ENCODE results near the gene MRGPRG. TPM values are rescaled to one million over a fixed set of nuclear protein-coding genes. Genes with fewer than 3 reads are reported as not detected.

The MRGPRG gene
- total and polyA plus RNA-seq, 2 of the 4 experiments (the other 2 are of a cell fraction), result not detected

DNA sequence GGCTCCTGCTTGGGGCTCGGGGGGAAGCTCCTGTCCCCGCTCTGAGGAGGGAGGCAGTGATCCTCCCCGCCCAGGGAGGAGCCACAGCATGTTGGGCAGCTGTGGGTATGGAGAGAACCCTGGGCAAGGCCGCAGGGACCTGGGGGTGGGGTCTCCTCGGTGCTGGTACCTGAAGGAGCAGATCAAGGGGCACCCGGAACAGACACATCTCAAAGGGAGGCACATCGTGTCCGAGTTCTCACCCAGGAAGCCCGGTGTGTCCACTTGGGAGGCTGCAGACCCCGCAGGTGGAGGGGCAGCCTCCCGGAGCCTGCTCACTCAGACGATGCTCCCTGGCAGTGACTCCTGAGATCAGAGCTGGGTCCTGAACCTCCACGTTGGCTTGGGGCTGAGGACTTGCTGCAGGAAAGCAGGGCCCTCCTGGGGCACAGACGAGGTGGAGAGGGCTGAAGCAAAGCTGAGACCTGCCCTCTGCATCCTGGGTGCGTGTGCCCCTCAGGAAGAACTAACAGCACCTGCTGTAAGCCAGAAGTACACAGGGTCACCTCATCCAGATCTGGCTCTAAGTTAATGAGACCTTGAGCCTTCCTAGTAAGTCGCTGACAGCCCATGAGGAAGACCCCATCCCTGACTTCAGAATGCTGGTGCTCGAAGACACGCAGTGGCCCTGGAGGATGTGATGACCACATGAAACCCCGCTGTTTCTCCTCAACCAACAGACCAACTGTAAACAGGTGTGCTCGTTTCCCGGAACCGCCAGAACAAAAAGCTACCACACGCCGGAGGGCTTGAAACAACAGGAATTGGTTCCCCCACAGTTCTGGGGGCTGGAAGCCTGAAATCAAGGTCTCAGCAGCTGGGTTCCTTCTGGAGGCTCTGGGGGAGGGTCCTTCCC lies 47.6 kb downstream of the MRGPRG start:
- Histone ChIP-seq H4K91ac (ENCODE audit: insufficient read depth, low read depth, low read length) (no peak overlapping the region), H4K20me1 (ENCODE audit: insufficient read depth, low read length) (no peaks in the 10 kb centered on the region), H3K27ac (ENCODE audit: insufficient read depth, low read length) (no peak overlapping the region), H2BK120ac (ENCODE audit: low read depth, low read length) (no peak overlapping the region), H2AK9ac (replicated peaks; ENCODE audit: low read depth, low read length, poor library complexity) (no peak overlapping the region), H3K9me3 (ENCODE audit: control insufficient read depth, insufficient read depth, low read length) (no peaks in the 10 kb centered on the region), H3K27me3 (ENCODE audit: control insufficient read depth, insufficient read depth, low read length) (peaks cover 9% of the 10 kb centered on the region; the same call in 1 of the 2 replicates), H4K5ac (ENCODE audit: low read depth, low read length) (no peak overlapping the region), H2BK5ac (ENCODE audit: low read depth, low read length, poor library complexity, severe bottlenecking) (no peak overlapping the region), H3K9ac (ENCODE audit: low read depth, low read length) (no peak overlapping the region), H3K18ac (ENCODE audit: low read depth, low read length) (no peak overlapping the region), H2BK15ac (ENCODE audit: low read depth, low read length) (no peak overlapping the region), H3K23ac (ENCODE audit: low read depth, low read length) (no peak overlapping the region), H3K4me2 (ENCODE audit: low read depth, low read length) (no peak overlapping the region), H4K8ac (ENCODE audit: low read depth in 2 of 2, low read length in 2 of 2) (no peak overlapping the region), H3K79me1 (ENCODE audit: low read depth in 1 of 2, low read length in 2 of 2) (no peaks in the 10 kb centered on the region), H3K4me1 (ENCODE audit: control insufficient read depth, insufficient read depth, low read length) (peaks cover 14% of the 10 kb centered on the region), H3K4ac (ENCODE audit: low read depth, low read length) (no peak overlapping the region), H3K9me1 (ENCODE audit: insufficient read depth, low read length) (no peaks in the 10 kb centered on the region), H2BK20ac (ENCODE audit: low read depth, low read length) (no peak overlapping the region), H3K36me3 (ENCODE audit: control insufficient read depth, insufficient read depth, low read length) (no peaks in the 10 kb centered on the region), H3K14ac (replicated peaks; ENCODE audit: low read depth, low read length) (no peak overlapping the region), H2AK5ac (ENCODE audit: low read depth, low read length) (no peak overlapping the region), H3K56ac (ENCODE audit: extremely low read depth, insufficient read depth, low read length) (no peak overlapping the region), H2AFZ (replicated peaks; ENCODE audit: low read length, poor library complexity) (no peak overlapping the region), H3K4me3 (ENCODE audit: insufficient read depth, low read depth, low read length) (no peak overlapping the region)
- dilution Hi-C loops (cut with HindIII; ENCODE audit: low sequenced_read_pairs, unreplicated experiment), result no loop called here
- intact Hi-C loops (cut with micrococcal nuclease), result no loop called here
- DNase-seq, result no peak
- no TSS peak for BruUV-seq (replicated peaks)
- ChIA-PET CTCF (no interaction called here), POLR2A (ENCODE audit: unreplicated experiment) (no interaction called here)
- 85% methylated on average over 14 of the region's 24 CpGs; no CpG with 5 or more reads in 1 of the 2 experiments for WGBS, 2 experiments (ENCODE audit: extremely low coverage in 2 of 2, insufficient read length in 1 of 2)
- TF ChIP-seq RCOR1 (IDR thresholded peaks at IDR 0.05; ENCODE audit: insufficient replicate concordance, low read length) (no peak), NFE2L2 (IDR thresholded peaks at IDR 0.05; ENCODE audit: low read depth, low read length) (no peak), RAD21 (IDR thresholded peaks at IDR 0.05; ENCODE audit: low read length) (no peak), MXI1 (IDR thresholded peaks at IDR 0.05; ENCODE audit: borderline replicate concordance, low read depth, low read length) (no peak), MAZ (IDR thresholded peaks at IDR 0.05; ENCODE audit: borderline replicate concordance, low read depth, low read length) (no peak), RFX5 (IDR thresholded peaks at IDR 0.05; ENCODE audit: low read depth, low read length) (no peak), FOS (IDR thresholded peaks at IDR 0.05; ENCODE audit: low read depth, low read length) (no peak), BHLHE40 (IDR thresholded peaks at IDR 0.05; ENCODE audit: low read depth, low read length) (no peak), CEBPB (IDR thresholded peaks at IDR 0.05; ENCODE audit: low read depth, low read length) (no peak), SMC3 (IDR thresholded peaks at IDR 0.05; ENCODE audit: low read depth, low read length) (no peak)
- TF ChIP-seq, protein P1, sequence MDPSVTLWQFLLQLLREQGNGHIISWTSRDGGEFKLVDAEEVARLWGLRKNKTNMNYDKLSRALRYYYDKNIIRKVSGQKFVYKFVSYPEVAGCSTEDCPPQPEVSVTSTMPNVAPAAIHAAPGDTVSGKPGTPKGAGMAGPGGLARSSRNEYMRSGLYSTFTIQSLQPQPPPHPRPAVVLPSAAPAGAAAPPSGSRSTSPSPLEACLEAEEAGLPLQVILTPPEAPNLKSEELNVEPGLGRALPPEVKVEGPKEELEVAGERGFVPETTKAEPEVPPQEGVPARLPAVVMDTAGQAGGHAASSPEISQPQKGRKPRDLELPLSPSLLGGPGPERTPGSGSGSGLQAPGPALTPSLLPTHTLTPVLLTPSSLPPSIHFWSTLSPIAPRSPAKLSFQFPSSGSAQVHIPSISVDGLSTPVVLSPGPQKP (IDR thresholded peaks at IDR 0.05; ENCODE audit: borderline replicate concordance, low read depth, low read length), result no peak
- ATAC-seq (ENCODE audit: low read depth), result no peak
- in situ Hi-C loops (cut with MboI; ENCODE audit: low sequenced_read_pairs), result no loop called here

All from IMR-90 (cell line).